Transverse colon (tissue), 3 donors: ENCODE measurements around the gene RBM17.

Experiments used
- POLR2A ChIP-seq: fragments of 450-650 bp; IDR thresholded peaks from one replicate; pipeline ENCODE4 v1.6.1; 2016; ENCODE audit warnings: antibody characterized with exemption, mild to moderate bottlenecking, moderate library complexity
- TF ChIP-seq, protein P1 (sequence below), 5 experiments: fragments of 200-600 bp in 3 of 5; fragments of 450-650 bp in 2 of 5; sonication (generic) in 3 of 5; IDR thresholded peaks; 1 replicate in 2 of 5; 2 replicates in 3 of 5; pipeline ENCODE4 v1.5.1; 2016 to 2017; ENCODE audit warnings: antibody characterized with exemption in 5 of 5, inconsistent platforms in 3 of 5, mild to moderate bottlenecking in 2 of 5, moderate library complexity in 1 of 5

DNA sequence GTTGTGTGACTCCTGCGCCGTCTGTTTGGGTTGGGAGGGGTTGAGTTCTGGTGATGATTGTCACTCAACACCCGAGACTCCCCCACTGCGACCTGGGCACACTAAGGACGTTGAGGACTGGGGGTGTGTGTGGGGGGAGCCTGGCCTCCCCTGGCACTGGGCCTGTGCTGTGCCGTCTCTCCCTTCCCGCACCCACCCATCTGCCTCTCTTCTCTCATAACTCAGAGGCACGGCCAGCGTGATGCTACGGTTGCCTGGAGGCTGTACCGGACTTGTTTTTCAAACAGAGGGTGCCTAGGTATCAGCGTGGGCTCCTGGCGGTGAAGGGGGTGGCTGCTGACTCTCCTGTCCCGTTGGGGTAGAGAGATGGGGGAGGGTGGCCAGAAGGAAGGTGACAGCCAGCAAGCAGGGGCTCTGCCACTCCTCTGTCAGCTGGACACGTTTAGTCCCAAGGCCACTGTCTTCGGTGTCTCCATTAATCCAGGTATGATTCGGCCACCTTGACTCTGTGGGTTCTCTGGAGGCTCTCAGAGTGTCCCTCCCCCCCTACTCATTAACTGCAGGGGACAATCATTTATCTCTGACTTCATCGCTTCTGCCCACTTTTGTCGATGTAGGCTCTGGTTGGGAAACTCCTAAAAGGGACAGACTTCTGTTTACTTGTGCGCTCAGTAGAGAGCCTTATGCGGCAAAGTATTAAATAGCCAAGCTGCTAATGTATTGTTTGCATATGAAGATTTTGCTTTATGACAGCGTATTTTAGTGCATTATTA is 57.4 kb downstream of the RBM17 start:
- TF ChIP-seq, protein P1, sequence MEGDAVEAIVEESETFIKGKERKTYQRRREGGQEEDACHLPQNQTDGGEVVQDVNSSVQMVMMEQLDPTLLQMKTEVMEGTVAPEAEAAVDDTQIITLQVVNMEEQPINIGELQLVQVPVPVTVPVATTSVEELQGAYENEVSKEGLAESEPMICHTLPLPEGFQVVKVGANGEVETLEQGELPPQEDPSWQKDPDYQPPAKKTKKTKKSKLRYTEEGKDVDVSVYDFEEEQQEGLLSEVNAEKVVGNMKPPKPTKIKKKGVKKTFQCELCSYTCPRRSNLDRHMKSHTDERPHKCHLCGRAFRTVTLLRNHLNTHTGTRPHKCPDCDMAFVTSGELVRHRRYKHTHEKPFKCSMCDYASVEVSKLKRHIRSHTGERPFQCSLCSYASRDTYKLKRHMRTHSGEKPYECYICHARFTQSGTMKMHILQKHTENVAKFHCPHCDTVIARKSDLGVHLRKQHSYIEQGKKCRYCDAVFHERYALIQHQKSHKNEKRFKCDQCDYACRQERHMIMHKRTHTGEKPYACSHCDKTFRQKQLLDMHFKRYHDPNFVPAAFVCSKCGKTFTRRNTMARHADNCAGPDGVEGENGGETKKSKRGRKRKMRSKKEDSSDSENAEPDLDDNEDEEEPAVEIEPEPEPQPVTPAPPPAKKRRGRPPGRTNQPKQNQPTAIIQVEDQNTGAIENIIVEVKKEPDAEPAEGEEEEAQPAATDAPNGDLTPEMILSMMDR (IDR thresholded peaks at IDR 0.05) = no peak
- TF ChIP-seq POLR2A = no peak
